ENCODE measurements around the gene HYLS1. TPM values are rescaled to one million over a fixed set of nuclear protein-coding genes. Genes with fewer than 3 reads are reported as not detected.

HYLS1 gene
- total RNA-seq, 1 experiment from 2014 or later: 15.4 TPM

DNA sequence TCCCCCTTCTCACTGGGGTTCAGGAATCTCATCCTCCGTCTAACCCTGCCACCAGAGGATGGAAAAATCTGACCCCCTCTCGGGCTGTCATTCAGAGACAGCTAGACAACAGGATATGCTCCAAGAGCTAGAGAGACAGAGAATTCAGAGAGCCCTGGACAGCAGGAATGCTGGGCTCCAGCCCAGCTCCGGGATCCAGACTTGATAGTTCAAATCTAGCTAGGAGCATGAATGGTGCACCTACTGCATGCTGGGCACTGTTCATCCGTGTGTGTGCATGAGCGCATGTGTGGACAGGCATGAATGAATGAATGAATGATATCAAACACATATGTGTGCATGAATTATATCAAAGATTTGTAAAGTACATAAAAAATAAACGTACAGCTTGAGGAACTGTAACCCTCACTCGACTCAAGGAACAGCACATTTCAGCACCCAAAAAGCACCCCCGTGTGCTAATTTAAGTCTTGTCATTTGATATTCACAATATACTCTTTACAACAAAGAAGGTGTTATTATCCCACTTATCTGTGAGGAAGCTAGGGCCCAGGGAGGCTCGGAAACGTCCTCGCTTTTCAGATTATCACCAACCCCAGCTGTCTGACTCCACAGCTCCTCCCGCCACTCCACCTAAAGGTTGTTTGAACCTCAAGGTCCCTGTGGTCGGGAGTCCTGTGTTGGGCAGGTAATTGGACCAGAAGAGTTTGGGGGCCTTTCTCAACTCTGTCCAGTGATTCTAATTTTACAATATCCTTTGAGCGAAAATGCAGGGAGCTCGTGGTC, 57.7 kb downstream of the HYLS1 start:
- Histone ChIP-seq H3K27me3 (replicated peaks) (no peaks in the 10 kb centered on the region), H3K4me1 (replicated peaks) (no peaks in the 10 kb centered on the region)

DNA sequence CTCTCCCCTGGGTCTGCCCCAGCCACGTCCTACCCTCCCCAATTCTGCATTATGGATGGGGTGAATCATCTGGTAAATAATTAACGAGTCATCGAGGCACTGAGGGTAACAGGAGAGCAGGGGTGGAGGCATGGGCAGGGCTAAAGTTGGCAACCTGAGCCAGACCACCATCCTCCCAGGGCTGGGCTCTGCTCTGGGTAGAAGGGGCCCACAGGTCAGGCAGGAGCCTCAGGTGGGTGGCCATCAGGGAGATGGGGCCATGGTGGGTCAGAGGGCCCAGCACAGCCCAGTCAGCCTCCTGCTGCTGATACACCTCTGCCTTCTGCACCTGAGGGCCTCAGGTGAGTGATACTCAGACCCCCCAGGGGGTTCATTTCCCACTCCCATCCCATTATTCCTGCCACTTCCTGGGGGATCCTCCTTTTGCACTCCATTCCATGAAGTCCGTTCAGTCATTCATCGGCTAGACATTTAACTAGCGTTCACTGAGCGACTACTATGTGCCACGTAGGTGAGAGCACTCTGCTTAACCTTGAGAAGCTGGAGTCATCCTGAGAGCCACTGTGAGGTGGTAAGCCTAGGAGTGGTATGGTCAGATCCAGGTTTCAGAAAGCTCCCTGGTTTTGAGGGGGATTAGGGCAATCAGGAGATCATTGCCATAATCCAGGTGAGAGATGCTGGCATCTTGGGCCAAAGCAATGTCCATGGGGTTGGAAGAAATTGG, 58.5 kb downstream of the HYLS1 start, which contains the start of gene VSIG10L2:
Gene VSIG10L2 (plus strand): TSS at position 248 of the 724 bp plus-strand sequence. CDS start 12 bp downstream, at position 260.
- no peak within 1 kb of the TSS for H3K27ac ChIP-seq
- H3K36me3 ChIP-seq: no peaks in the 10 kb centered on the region
- no peak for DNase-seq (ENCODE audit: low read depth in 1 of 2, low spot score in 2 of 2)
- no peaks in the 10 kb centered on the region for H3K9me3 ChIP-seq (replicated peaks)
- H3K4me3 ChIP-seq: no peak within 1 kb of the TSS
- no peaks in the 10 kb centered on the region for H3K27me3 ChIP-seq (replicated peaks)
- no peaks in the 10 kb centered on the region for H3K4me1 ChIP-seq (replicated peaks)

More for the DNA sequence above, 57.7 kb downstream of the HYLS1 start:
- Histone ChIP-seq H3K36me3 (no peaks in the 10 kb centered on the region), H3K4me3 (no peak overlapping the region), H3K9me3 (replicated peaks) (no peaks in the 10 kb centered on the region), H3K27ac (no peak overlapping the region)
- DNase-seq (ENCODE audit: low read depth in 1 of 2, low spot score in 2 of 2): no peak

DNA sequence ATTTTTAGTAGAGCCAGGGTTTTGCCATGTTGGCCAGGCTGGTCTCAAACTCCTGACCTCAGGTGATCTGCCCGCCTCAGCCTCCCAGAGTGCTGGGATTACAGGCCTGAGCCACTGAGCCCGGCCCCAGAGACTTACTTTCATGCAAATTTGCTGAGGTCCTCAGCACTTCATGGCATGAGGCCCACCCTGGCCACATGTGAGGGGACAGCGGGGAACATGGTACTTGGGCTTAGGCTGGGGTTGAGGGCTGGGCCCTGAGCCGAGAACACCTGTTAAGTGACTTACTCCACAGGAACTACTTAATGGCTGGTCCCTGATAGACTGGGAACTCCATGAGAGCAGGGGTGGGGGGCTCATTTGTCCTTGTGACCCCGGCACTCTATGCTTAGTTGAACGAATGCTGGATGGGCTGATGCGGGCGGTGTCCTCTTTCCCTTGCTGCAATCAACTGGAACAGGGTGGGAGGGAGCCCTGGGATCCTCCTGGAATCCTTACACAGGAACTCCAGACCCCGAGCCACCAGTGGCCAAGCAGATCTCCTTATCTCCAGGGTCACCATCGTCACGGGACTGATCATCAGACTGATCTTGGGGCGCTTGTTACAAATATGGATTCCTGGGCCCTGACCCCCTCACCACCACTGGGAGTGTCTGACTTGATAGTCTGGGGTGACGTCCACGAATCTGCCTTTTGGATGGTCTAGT, 59.4 kb downstream of the HYLS1 start:
- no peak for DNase-seq (ENCODE audit: low read depth in 1 of 2, low spot score in 2 of 2)
- H3K4me3 ChIP-seq: no peak overlapping the region
- H3K9me3 ChIP-seq (replicated peaks): no peaks in the 10 kb centered on the region
- H3K36me3 ChIP-seq: no peaks in the 10 kb centered on the region
- H3K27ac ChIP-seq: no peak overlapping the region
- no peaks in the 10 kb centered on the region for H3K27me3 ChIP-seq (replicated peaks)
- H3K4me1 ChIP-seq (replicated peaks): no peaks in the 10 kb centered on the region

DNA sequence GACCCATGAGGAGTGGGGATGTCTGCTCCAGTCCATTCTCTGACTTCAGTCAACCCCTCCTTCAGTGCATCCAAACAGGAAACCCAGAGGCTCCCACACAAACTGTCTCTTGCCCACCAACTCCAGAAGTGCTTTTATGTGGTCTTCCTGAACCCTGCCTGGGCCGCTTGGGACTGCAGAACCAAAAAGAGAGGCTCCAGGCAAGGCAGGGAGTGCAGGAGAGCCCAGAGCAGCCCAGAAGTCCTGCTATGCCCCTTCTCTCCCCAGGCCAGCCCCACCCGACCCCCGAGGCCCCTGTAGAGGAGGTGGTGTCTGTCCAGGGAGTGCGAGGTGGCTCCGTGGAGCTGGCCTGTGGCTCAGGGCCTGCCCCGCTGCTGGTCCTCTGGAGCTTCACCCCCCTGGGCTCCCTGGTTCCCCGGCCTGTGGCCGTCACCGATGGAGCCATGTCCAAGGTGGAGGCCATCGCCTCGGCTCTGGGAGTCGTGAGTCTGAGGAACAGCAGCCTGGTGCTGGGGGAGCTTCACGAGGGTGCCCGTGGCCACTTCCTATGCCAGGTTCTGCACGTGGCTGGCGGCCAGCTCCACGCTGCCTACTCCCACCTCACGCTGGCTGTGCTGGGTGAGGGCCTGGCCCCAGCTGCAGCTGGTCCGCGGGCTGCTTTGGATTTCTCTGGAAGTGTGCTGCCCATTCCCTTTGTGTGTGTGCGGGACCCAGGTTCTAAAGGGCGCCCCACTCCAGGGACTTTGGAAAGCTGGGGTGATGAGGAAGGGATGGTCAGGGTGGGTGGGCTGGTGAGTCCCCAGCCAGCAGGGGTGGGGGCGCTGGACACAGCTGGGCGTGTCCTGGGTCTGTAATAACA, 60.2 kb downstream of the HYLS1 start:
- Histone ChIP-seq H3K36me3 (no peaks in the 10 kb centered on the region), H3K4me1 (replicated peaks) (no peaks in the 10 kb centered on the region), H3K27me3 (replicated peaks) (no peaks in the 10 kb centered on the region), H3K27ac (no peak overlapping the region), H3K4me3 (no peak overlapping the region), H3K9me3 (replicated peaks) (no peaks in the 10 kb centered on the region)
- DNase-seq (ENCODE audit: low read depth in 1 of 2, low spot score in 2 of 2): no peak

DNA sequence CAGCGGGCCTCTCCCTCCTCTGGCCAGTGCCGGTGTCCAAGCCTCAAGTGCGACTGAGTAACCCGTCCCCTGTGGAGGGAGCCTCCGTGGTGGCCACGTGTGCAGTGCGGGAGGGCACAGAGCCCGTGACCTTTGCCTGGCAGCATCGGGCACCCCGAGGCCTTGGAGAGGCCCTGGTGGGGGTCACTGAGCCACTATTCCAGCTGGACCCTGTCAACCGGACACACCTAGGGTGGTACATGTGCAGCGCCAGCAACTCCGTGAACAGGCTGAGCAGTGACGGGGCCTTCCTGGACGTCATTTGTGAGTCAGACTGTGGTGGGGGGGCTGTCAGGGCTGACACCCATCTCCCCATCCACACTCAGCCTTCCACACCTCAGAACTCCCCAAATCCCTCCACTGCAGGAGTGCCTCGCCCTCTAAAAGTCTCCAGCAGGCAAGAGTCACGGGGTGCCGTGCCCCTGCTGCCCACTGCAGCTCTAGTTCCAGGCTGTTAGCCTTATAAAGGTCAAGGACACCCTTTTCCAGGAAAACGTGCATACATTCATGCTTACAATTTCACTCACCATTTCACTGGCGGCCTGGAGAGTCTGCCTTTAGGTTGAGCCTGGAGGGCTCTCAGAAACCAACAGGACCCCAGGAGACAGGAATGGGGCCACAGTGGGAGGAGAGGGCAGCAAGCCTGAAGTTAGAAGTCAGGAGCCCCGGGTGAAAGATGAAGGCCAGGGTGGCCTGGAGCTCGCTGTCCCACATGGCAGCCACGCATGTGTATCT, 61.0 kb downstream of the HYLS1 start:
- Histone ChIP-seq H3K4me3 (no peak overlapping the region), H3K4me1 (replicated peaks) (no peaks in the 10 kb centered on the region), H3K27ac (no peak overlapping the region), H3K36me3 (no peaks in the 10 kb centered on the region), H3K9me3 (replicated peaks) (no peaks in the 10 kb centered on the region), H3K27me3 (replicated peaks) (no peaks in the 10 kb centered on the region)
- DNase-seq (ENCODE audit: low read depth in 1 of 2, low spot score in 2 of 2): no peak

DNA sequence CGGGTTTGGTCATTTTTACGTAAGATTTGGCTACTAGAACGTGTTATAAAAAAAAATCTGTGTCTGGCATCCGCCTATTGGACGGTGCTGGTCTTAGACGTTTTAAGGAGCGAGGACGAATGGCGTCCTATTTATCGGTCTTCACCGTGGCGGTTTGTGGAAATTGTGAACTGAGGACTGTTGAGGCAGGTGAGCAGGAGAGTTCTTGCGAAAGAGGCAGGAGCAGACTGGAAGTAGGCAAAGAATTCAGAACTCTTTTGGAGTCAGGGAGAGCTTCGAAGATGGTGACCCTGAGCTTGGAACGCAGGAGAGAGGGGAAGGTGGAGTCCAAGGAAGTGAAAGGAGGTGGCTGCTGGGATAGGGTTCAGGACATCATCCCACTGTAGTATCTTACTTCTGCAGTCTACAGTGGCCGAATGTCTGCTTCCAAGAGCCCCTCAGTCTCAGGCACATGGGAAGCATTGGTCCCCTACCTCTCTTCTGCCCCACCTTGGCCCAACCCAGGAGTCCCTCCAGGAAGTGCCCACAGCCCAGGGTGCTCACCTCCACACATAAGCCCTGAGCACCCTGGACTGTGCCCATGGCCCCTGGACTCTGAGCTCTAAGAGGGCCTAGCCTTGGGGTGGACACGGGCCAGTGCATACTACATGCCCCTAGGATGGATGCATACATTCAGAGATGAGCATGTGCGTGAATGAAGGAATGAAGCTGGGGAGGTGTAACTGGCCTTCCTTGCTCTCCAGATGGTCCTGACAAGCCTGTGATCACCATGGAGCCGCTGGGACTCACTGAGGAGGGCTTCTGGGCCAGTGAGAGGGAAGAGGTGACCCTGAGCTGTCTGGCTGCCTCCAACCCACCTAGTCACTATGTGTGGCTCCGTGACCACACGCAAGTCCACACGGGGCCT, 62.1 kb downstream of the HYLS1 start:
- H3K4me3 ChIP-seq: no peak overlapping the region
- no peaks in the 10 kb centered on the region for H3K9me3 ChIP-seq (replicated peaks)
- DNase-seq (ENCODE audit: low read depth in 1 of 2, low spot score in 2 of 2): no peak
- H3K27ac ChIP-seq: no peak overlapping the region
- no peaks in the 10 kb centered on the region for H3K4me1 ChIP-seq (replicated peaks)
- H3K36me3 ChIP-seq: no peaks in the 10 kb centered on the region
- H3K27me3 ChIP-seq (replicated peaks): no peaks in the 10 kb centered on the region

DNA sequence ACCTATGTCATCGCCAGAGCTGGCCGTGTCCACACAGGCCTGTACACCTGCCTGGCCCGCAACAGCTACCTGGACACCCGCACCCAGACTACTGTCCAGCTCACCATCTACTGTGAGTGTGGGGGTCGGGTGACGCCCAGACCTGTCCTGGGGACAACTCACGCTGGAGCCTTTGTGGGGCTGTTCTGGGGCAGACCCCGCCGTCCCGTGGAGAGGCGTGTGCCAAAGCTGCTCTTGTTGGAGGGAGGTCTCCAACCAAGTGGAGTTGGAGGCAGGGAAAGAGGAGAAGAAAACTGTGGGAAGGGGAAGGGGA, 62.7 kb downstream of the HYLS1 start:
- Histone ChIP-seq H3K9me3 (replicated peaks) (no peaks in the 10 kb centered on the region), H3K4me3 (no peak overlapping the region), H3K27me3 (replicated peaks) (no peaks in the 10 kb centered on the region), H3K4me1 (replicated peaks) (no peaks in the 10 kb centered on the region), H3K27ac (no peak overlapping the region), H3K36me3 (no peaks in the 10 kb centered on the region)
- DNase-seq (ENCODE audit: low read depth in 1 of 2, low spot score in 2 of 2): no peak

Other genes starting within 250 kb of the HYLS1 start
- not detected in 2 replicates for gene ACRV1, start 206.8 kb upstream of the HYLS1 start, total RNA-seq (2014; rRNA removed; shearing (Covaris generic))
- not detected in 2 replicates for gene PATE1, start 141.4 kb upstream of the HYLS1 start, total RNA-seq (2014; rRNA removed; shearing (Covaris generic))
- gene PATE2, start 108.8 kb upstream of the HYLS1 start, total RNA-seq (2014; rRNA removed; shearing (Covaris generic)): 0.50 TPM in 1 of 2 replicates, not detected in the other
- gene PATE3, start 99.5 kb upstream of the HYLS1 start, total RNA-seq (2014; rRNA removed; shearing (Covaris generic)): not detected in 2 replicates
- gene PATE4, start 54.4 kb upstream of the HYLS1 start, total RNA-seq (2014; rRNA removed; shearing (Covaris generic)): not detected in 2 replicates
- gene PUS3, start 15.5 kb downstream of the HYLS1 start, total RNA-seq (2014; rRNA removed; shearing (Covaris generic)): 5.4 and 6.8 TPM in 2 replicates
- gene DDX25, start 16.8 kb downstream of the HYLS1 start, total RNA-seq (2014; rRNA removed; shearing (Covaris generic)): not detected in 2 replicates
- not detected in 2 replicates for gene VSIG10L2, start 58.4 kb downstream of the HYLS1 start, total RNA-seq (2014; rRNA removed; shearing (Covaris generic))
- gene CDON, start 175.2 kb downstream of the HYLS1 start, total RNA-seq (2014; rRNA removed; shearing (Covaris generic)): 1.3 and 2.8 TPM in 2 replicates

All from SJSA1 (cell line).